GM12872 (cell line): Measurements from ENCODE around the gene ACVRL1.

Experiments
- CTCF ChIP-seq: IDR thresholded peaks from 3 replicates; pipeline ENCODE4 v1.5.1; 2011; ENCODE audit warnings: low read depth, mild to moderate bottlenecking, low read length, moderate library complexity; ENCODE audit not compliant: insufficient read depth

Gene ACVRL1

GRCh38 chr12:51971679-51972421 is 64.5 kb downstream of the ACVRL1 start:
- no peak for TF ChIP-seq CTCF

- no peak for TF ChIP-seq CTCF
Observed at GRCh38 chr12:51972422-51972812, 65.1 kb downstream of the ACVRL1 start.

- no peak for TF ChIP-seq CTCF
Observed at GRCh38 chr12:51972849-51973273, 65.6 kb downstream of the ACVRL1 start.
